H7 (cell line): ENCODE data around the gene TMEM145. TPM values are rescaled to one million over a fixed set of nuclear protein-coding genes. Genes with fewer than 3 reads are reported as not detected.
"Not testable (repeated sequence)": the region's sequence is repeated elsewhere in the genome, so short reads cannot be mapped to it uniquely, and the experiment has no call there.

Experiments used
- DNase-seq: peaks from one replicate; pipeline ENCODE4 v3.0.0; 2012
- H3K27me3 ChIP-seq: 2 replicates; pipeline ENCODE4 v1.6.0; 2011; ENCODE audit warnings: mild to moderate bottlenecking, low read length; ENCODE audit not compliant: control insufficient read depth, insufficient read depth
- H3K36me3 ChIP-seq: replicated peaks from 2 replicates; pipeline ENCODE4 v1.5.1; 2011; ENCODE audit warnings: low read length; ENCODE audit not compliant: control insufficient read depth, insufficient read depth
- H3K4me3 ChIP-seq: 2 replicates; pipeline ENCODE4 v1.5.1; 2011; ENCODE audit warnings: low read depth, mild to moderate bottlenecking, control low read depth, low read length, moderate library complexity; ENCODE audit not compliant: insufficient read depth
- total RNA-seq: library from RNA; depleted of rRNA; stranded (reverse); fragments of >200 nt; shearing (Covaris generic); gene quantifications from 2 replicates; pipeline ENCODE4 v1.2.3, GENCODE V29; 2014; rRNA removed

Gene TMEM145
- 0.38 and 0.41 TPM in 2 replicates for total RNA-seq

DNA sequence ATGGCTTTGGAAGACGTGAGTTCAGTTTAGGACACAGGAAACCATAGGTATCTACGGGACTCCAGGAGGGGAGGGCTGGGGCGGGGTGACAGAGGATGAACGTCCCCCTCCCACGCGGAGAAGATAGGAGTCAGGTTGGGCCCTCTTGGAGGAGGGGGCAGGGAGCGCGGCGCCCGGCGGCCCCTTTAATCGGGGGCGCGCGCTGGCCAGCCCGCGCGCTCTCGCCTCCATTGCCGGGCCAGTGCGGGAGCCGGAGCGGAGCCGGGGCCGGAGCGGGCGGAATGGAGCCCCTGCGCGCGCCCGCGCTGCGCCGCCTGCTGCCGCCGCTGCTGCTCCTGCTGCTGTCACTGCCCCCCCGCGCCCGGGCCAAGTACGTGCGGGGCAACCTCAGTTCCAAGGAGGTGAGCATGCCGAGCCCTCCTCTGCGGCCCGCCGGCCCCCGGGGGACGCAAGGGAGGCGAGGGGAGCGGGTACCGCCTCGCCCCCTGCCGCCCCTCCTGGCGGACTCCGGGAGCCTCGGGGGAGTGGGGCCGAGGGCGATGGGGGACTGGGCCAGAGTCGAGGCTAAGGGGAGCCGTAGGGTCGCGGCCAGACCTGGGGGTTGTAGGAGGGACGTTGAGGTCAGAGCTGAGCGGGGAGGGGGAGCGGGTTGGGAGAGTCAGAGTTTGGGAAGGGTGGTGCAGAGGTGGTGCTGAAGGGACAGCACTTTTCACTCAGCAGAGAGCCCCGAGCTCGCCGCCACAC is at the start of gene TMEM145:
TMEM145 (plus strand) TSS at position 214 of the 744 bp plus-strand sequence; CDS start at position 282, 68 bp downstream.
- peak; percentile 96 for DNase-seq
- Histone ChIP-seq H3K36me3 (no peaks in the 10 kb centered on the region), H3K4me3 (peak within 1 kb of the TSS; percentile 56), H3K27me3 (peaks cover 21% of the 10 kb centered on the region)

DNA sequence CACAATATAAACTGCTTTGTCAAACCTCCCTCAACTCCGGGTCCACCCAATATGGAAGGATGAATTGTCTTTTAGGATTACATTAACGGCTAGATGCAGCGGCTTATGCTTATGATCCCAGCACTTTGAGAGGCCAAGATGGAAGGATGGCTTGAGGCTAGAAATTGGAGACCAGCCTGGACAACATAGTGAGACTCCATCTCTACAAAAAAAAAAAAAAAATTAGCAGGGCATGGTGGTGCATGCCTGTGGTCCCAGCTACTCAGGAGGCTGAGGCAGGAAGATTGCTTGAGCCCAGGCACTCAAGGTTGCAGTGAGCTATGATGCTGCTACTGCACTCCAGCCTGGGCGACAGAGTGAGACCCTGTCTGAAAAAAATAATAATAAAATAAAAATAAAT is 47.0 kb upstream of the TMEM145 start:
- H3K4me3 ChIP-seq, DNase-seq, H3K27me3 ChIP-seq, H3K36me3 ChIP-seq: not testable (repeated sequence)

GRCh38 chr19:42266928-42267603 is 46.0 kb upstream of the TMEM145 start:
- DNase-seq, H3K27me3 ChIP-seq, H3K4me3 ChIP-seq, H3K36me3 ChIP-seq: not testable (repeated sequence)

DNA sequence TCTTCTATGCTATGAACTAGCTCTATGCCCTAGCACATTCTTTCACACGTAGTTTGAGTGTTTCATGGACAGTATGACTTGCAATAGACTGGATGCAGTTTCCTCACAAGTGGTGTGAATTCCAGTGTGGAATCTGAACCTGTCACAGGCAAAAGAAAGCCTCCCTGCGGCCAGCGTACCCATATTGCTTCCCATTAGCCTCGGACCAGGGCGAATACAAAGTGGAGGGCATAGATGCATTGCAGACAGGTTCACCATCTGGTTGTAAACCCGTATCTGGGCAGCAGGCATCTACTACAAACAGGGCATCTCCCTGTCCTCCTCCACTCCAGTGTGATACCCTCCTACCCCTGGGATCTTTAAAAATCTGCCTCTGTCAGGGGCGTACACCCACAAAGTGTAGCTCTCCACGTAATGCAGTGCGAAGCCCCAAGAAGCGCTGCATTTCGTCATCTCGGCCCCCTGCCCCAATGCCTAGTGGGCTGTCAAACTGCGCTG is 45.4 kb upstream of the TMEM145 start:
- H3K4me3 ChIP-seq, result peak overlapping the region; percentile 57
- DNase-seq, result no peak

GRCh38 chr19:42268142-42268703 is 44.9 kb upstream of the TMEM145 start:
- H3K4me3 ChIP-seq, result peak overlapping the region; percentile 66
- no peaks in the 10 kb centered on the region for H3K36me3 ChIP-seq
- no peaks in the 10 kb centered on the region for H3K27me3 ChIP-seq
- peak; percentile 97 for DNase-seq

More for the DNA sequence above, 45.4 kb upstream of the TMEM145 start:
- H3K27me3 ChIP-seq, result no peaks in the 10 kb centered on the region
- H3K36me3 ChIP-seq, result no peaks in the 10 kb centered on the region

DNA sequence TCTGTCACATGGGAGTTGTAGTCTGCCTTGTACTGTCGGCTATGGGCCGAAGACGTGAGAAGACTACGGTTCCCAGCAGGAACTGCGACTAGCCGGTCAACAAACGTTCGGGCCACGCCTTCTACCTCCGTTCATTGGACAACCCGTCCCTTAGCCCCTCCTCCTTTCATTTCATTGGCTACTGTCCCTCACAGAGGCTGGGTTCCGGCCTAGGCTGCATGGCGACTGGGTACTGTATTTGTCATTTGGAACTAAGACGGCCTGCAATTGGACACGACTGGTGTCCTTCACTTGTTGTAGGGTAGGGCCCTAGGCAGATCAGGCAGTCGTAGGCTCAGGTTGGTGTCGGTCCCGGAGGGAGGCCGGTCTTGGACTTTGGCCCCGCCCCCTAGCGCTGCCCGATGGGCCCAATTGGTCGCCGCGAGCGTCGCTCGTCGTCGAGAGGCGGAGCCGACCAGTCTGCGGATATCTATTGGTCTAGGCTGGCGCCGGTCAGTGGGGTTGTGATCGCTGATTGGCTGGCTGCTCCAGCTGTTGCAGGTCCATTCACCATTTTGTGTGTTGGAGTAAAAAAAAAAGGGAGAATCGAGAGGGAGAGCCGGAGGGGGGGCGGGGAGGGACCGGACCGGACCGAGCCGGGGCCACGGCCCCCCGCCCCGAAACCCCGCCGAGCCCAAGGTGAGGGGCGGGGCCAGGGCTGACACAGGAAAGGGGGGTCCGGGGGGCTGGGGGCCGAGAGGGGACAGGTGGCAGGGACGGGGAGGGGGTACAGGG is 44.2 kb upstream of the TMEM145 start, which contains the start of gene CIC:
CIC (plus strand) TSS at position 549 of the 774 bp plus-strand sequence. CDS start 2,532 bp downstream, outside the sequence.
- no peaks in the 10 kb centered on the region; the same call in 1 of the 2 replicates for H3K36me3 ChIP-seq
- H3K27me3 ChIP-seq, result no peaks in the 10 kb centered on the region
- DNase-seq, result peak; percentile 99
- H3K4me3 ChIP-seq, result peak within 1 kb of the TSS; percentile 66

GRCh38 chr19:42269478-42270345 is 43.4 kb upstream of the TMEM145 start:
- no peaks in the 10 kb centered on the region for H3K27me3 ChIP-seq
- H3K36me3 ChIP-seq, result no peaks in the 10 kb centered on the region; the same call in 1 of the 2 replicates
- DNase-seq, result no peak
- H3K4me3 ChIP-seq, result peak overlapping the region; percentile 33; the same call in 1 of the 2 replicates

- Histone ChIP-seq H3K36me3 (no peaks in the 10 kb centered on the region; the same call in 1 of the 2 replicates), H3K27me3 (no peaks in the 10 kb centered on the region), H3K4me3 (no peak overlapping the region)
- no peak for DNase-seq
Observed at GRCh38 chr19:42270346-42271044, 42.6 kb upstream of the TMEM145 start.

DNA sequence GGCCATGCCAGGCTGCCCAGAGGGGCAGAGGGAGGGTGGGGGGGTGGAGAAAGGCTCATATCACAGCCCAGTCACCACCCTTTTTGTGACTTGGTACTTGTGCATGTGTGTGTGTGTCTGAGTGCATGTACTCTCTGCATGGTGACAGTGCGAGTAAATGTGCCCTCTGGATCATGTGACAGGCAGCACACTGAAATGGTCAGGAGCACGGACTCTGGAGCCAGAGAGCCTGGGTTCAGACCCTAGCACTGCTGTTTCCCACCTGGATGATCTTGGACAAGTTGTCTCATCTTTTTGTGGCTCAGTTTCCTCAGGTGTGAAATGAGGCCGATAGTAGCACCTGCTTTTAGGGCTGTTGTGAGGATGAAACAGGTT is 42.1 kb upstream of the TMEM145 start:
- no peak for DNase-seq
- H3K4me3 ChIP-seq, result no peak overlapping the region
- H3K27me3 ChIP-seq, result no peaks in the 10 kb centered on the region
- H3K36me3 ChIP-seq, result no peaks in the 10 kb centered on the region; the same call in 1 of the 2 replicates

DNA sequence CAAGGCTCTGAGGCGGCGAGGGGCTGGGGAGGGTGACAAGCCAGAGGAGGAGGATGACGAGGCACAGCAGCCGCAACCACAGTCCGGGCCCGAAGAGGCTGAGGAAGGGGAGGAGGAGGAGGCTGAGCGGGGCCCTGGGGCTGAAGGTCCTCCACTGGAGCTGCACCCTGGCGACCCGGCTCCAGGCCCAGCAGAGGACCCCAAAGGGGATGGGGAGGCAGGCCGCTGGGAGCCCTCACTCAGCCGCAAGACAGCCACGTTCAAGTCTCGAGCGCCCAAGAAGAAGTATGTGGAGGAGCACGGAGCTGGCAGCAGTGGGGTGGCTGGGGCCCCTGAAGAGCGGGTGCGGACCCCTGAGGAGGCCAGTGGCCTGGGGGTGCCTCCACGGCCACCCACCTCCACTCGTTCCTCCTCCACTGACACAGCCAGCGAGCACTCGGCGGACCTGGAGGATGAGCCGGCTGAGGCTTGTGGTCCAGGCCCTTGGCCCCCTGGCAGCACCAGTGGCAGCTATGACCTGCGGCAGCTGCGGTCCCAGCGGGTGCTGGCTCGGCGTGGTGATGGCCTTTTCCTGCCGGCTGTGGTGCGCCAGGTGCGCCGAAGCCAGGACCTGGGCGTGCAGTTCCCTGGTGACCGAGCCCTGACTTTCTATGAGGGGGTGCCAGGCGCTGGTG is 41.1 kb upstream of the TMEM145 start:
- Histone ChIP-seq H3K4me3 (no peak overlapping the region), H3K36me3 (no peaks in the 10 kb centered on the region; the same call in none of the 2 replicates)

GRCh38 chr19:42272535-42272897 is 40.6 kb upstream of the TMEM145 start:
- no peak for DNase-seq
- Histone ChIP-seq H3K4me3 (no peak overlapping the region), H3K36me3 (no peaks in the 10 kb centered on the region; the same call in none of the 2 replicates), H3K27me3 (no peaks in the 10 kb centered on the region)

More for the DNA sequence above, 41.1 kb upstream of the TMEM145 start:
- no peak for DNase-seq
- H3K27me3 ChIP-seq, result no peaks in the 10 kb centered on the region

- no peaks in the 10 kb centered on the region for H3K27me3 ChIP-seq
- DNase-seq, result no peak
- no peak overlapping the region for H3K4me3 ChIP-seq
- no peaks in the 10 kb centered on the region; the same call in none of the 2 replicates for H3K36me3 ChIP-seq
Observed at GRCh38 chr19:42272989-42273406, 40.1 kb upstream of the TMEM145 start.
